NCI-H524 (cell line): ENCODE results near the gene VRK2.

ENCODE experiments used
- DNase-seq, 2 experiments: peaks; one replicate each; lab custom pipeline; 2025; lab: John Stamatoyannopoulos, UW

Gene VRK2

GRCh38 chr2:58046585-58047372 is at the start of gene VRK2:
Gene VRK2, plus strand, starts transcription at chr2:58046806. Its CDS starts 2,026 bp downstream, at chr2:58048832.
- peak; percentile 80 to 86 for DNase-seq

- no peak for DNase-seq
Measured at GRCh38 chr2:58006256-58006951, 40.2 kb upstream of the VRK2 start.

- DNase-seq = no peak
Measured at GRCh38 chr2:58006952-58007284, 39.7 kb upstream of the VRK2 start.

GRCh38 chr2:58010599-58010998 is 36.0 kb upstream of the VRK2 start:
- DNase-seq = no peak

- no peak for DNase-seq
Measured at GRCh38 chr2:58019229-58019628, 27.4 kb upstream of the VRK2 start.

- no peak for DNase-seq
Measured at GRCh38 chr2:58025150-58025933, 21.3 kb upstream of the VRK2 start.

GRCh38 chr2:58027029-58027428 is 19.6 kb upstream of the VRK2 start:
- no peak for DNase-seq

- DNase-seq = no peak
Measured at GRCh38 chr2:58030771-58031170, 15.8 kb upstream of the VRK2 start.

GRCh38 chr2:58032016-58032763 is 14.4 kb upstream of the VRK2 start:
- DNase-seq = no peak

GRCh38 chr2:58032764-58033080 is 13.9 kb upstream of the VRK2 start:
- no peak for DNase-seq

- no peak for DNase-seq
Measured at GRCh38 chr2:58033530-58033929, 13.1 kb upstream of the VRK2 start.

- DNase-seq = no peak
Measured at GRCh38 chr2:58035352-58035751, 11.3 kb upstream of the VRK2 start.

GRCh38 chr2:58039170-58039611 is 7.4 kb upstream of the VRK2 start:
- no peak for DNase-seq

GRCh38 chr2:58042486-58042970 is 4.1 kb upstream of the VRK2 start:
- no peak for DNase-seq

GRCh38 chr2:58044145-58044544 is 2.5 kb upstream of the VRK2 start:
- no peak for DNase-seq

- no peak for DNase-seq
Measured at GRCh38 chr2:58045580-58046334, 849 bp upstream of the VRK2 start.

- DNase-seq = peak in 1 of 2 experiments; percentile 86
Measured at GRCh38 chr2:58046335-58046584, 346 bp upstream of the VRK2 start.

GRCh38 chr2:58047373-58047935 is 848 bp downstream of the VRK2 start:
- DNase-seq = no peak

GRCh38 chr2:58047961-58048360 is 1.4 kb downstream of the VRK2 start:
- no peak for DNase-seq

- no peak for DNase-seq
Measured at GRCh38 chr2:58051445-58051844, 4.8 kb downstream of the VRK2 start.

GRCh38 chr2:58052978-58053377 is 6.4 kb downstream of the VRK2 start:
- no peak for DNase-seq
